LNCaP clone FGC (cell line): Measurements from ENCODE around the gene RNF103.
A peak's percentile ranks its signal among the peaks of the same experiment; 100 is the strongest.

Source experiments
- DNase-seq: peaks from one replicate; pipeline ENCODE4 v3.0.0-alpha.2; 2011; ENCODE audit warnings: low read depth
- H3K4me3 ChIP-seq: 2 replicates; pipeline ENCODE4 v1.5.1; 2011; ENCODE audit warnings: mild to moderate bottlenecking, low read depth, low read length, control low read depth
- CTCF ChIP-seq: IDR thresholded peaks from 2 replicates; pipeline ENCODE4 v1.5.1; 2012; ENCODE audit warnings: mild to moderate bottlenecking; ENCODE audit not compliant: control insufficient read depth, insufficient read depth; ENCODE audit errors: extremely low read depth

RNF103 gene

GRCh38 chr2:86636842-86637241 is 13.2 kb upstream of the RNF103 start:
- no peak for TF ChIP-seq CTCF
- no peak overlapping the region for H3K4me3 ChIP-seq
- DNase-seq, result no peak

- no peak overlapping the region for H3K4me3 ChIP-seq
- no peak for DNase-seq
- no peak for TF ChIP-seq CTCF
Measured at GRCh38 chr2:86634352-86634751, 10.7 kb upstream of the RNF103 start.

GRCh38 chr2:86633155-86633651 is 9.5 kb upstream of the RNF103 start:
- no peak for DNase-seq
- no peak for TF ChIP-seq CTCF
- no peak overlapping the region for H3K4me3 ChIP-seq

GRCh38 chr2:86632672-86633071 is 9.0 kb upstream of the RNF103 start:
- H3K4me3 ChIP-seq, result no peak overlapping the region
- no peak for TF ChIP-seq CTCF
- DNase-seq, result peak; percentile 88

- H3K4me3 ChIP-seq, result no peak overlapping the region; the same call in 1 of the 2 replicates
- no peak for TF ChIP-seq CTCF
- DNase-seq, result no peak
Measured at GRCh38 chr2:86631846-86632485, 8.3 kb upstream of the RNF103 start.

GRCh38 chr2:86628091-86628522 is 4.4 kb upstream of the RNF103 start:
- DNase-seq, result no peak
- H3K4me3 ChIP-seq, result no peak overlapping the region
- no peak for TF ChIP-seq CTCF

GRCh38 chr2:86627550-86627949 is 3.9 kb upstream of the RNF103 start:
- DNase-seq, result no peak
- TF ChIP-seq CTCF, result no peak
- no peak overlapping the region for H3K4me3 ChIP-seq
